A549 (cell line): ENCODE measurements around the gene ELAC2.

Source experiments
- ATOH8 ChIP-seq: fragments of 250-450 bp; sonication (Bioruptor Pico); IDR thresholded peaks from 2 replicates; pipeline ENCODE4 v1.5.0; 2020; ENCODE audit warnings: low read depth, mild to moderate bottlenecking, moderate library complexity
- CTCF ChIP-seq: fragments of >200 bp; sonication (Bioruptor Twin); formaldehyde crosslinking; IDR thresholded peaks from 3 replicates; pipeline ENCODE4 v1.5.1; 2016
- MAX ChIP-seq: IDR thresholded peaks from 2 replicates; pipeline ENCODE4 v1.6.1; 2012
- POLR2A ChIP-seq: IDR thresholded peaks from 2 replicates; pipeline ENCODE4 v1.6.1; 2012; ENCODE audit warnings: mild to moderate bottlenecking, low read length
- RAD21 ChIP-seq, 2 experiments: fragments of >200 bp in 1 of 2; sonication (Bioruptor Twin) in 1 of 2; formaldehyde crosslinking in 1 of 2; IDR thresholded peaks in 1 of 2; conservative IDR thresholded peaks in 1 of 2; 2 replicates in 1 of 2; 3 replicates in 1 of 2; pipeline ENCODE4 v1.6.1; 2012 to 2018; ENCODE audit warnings: inconsistent platforms in 1 of 2
- TF ChIP-seq, protein P1 (sequence below): fragments of 200-600 bp; sonication (generic); IDR thresholded peaks from 2 replicates; pipeline ENCODE4 v1.6.1; 2016; ENCODE audit warnings: antibody characterized with exemption, mild to moderate bottlenecking, moderate library complexity

- TF ChIP-seq RAD21 (conservative IDR thresholded peaks at IDR 0.05 in 1 of 2, IDR thresholded peaks at IDR 0.05 in 1 of 2), result no peak
- no peak for TF ChIP-seq CTCF
- no peak for TF ChIP-seq ATOH8
- TF ChIP-seq, protein P1, sequence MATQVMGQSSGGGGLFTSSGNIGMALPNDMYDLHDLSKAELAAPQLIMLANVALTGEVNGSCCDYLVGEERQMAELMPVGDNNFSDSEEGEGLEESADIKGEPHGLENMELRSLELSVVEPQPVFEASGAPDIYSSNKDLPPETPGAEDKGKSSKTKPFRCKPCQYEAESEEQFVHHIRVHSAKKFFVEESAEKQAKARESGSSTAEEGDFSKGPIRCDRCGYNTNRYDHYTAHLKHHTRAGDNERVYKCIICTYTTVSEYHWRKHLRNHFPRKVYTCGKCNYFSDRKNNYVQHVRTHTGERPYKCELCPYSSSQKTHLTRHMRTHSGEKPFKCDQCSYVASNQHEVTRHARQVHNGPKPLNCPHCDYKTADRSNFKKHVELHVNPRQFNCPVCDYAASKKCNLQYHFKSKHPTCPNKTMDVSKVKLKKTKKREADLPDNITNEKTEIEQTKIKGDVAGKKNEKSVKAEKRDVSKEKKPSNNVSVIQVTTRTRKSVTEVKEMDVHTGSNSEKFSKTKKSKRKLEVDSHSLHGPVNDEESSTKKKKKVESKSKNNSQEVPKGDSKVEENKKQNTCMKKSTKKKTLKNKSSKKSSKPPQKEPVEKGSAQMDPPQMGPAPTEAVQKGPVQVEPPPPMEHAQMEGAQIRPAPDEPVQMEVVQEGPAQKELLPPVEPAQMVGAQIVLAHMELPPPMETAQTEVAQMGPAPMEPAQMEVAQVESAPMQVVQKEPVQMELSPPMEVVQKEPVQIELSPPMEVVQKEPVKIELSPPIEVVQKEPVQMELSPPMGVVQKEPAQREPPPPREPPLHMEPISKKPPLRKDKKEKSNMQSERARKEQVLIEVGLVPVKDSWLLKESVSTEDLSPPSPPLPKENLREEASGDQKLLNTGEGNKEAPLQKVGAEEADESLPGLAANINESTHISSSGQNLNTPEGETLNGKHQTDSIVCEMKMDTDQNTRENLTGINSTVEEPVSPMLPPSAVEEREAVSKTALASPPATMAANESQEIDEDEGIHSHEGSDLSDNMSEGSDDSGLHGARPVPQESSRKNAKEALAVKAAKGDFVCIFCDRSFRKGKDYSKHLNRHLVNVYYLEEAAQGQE, result no peak
- TF ChIP-seq POLR2A, result no peak
- TF ChIP-seq MAX, result no peak
Measured at GRCh38 chr17:13044572-13045065, 26.8 kb upstream of the ELAC2 start.
